Hindlimb muscle (tissue), 1 donor: ENCODE data around the gene CADM3. TPM values are rescaled to one million over a fixed set of nuclear protein-coding genes. Genes with fewer than 3 reads are reported as not detected.
A peak's percentile ranks its signal among the peaks of the same experiment; 100 is the strongest.

Source experiments
- DNase-seq: peaks from one replicate; pipeline ENCODE4 v3.0.0-alpha.2; 2013
- polyA plus RNA-seq: library from polyadenylated mRNA; unstranded; fragments of 120-200 nt; gene quantifications from one replicate; pipeline ENCODE4 v1.2.1, GENCODE V29; 2013; ENCODE audit not compliant: insufficient read length

CADM3 gene
- polyA plus RNA-seq, 1 donor = 0.92 TPM

DNA sequence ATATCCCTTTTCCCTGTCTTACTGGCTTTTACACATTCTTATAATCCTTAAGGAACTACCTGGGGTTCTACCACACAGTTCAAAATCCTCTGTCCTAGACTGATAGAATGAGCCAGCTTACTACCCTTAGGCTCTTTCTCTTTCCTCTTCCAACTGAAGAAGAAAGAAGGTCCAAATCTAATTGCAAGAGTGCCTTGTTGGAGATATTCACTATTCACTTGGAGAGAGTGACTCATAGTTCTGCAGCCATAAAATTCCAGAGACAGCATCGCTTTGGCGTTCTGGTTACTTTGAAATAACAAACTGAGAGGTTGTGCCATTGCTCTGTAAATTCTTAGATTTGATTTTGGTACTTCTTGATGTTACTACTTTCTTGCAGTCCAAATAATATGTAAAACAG is 4.2 kb downstream of the CADM3 start:
- no peak for DNase-seq

DNA sequence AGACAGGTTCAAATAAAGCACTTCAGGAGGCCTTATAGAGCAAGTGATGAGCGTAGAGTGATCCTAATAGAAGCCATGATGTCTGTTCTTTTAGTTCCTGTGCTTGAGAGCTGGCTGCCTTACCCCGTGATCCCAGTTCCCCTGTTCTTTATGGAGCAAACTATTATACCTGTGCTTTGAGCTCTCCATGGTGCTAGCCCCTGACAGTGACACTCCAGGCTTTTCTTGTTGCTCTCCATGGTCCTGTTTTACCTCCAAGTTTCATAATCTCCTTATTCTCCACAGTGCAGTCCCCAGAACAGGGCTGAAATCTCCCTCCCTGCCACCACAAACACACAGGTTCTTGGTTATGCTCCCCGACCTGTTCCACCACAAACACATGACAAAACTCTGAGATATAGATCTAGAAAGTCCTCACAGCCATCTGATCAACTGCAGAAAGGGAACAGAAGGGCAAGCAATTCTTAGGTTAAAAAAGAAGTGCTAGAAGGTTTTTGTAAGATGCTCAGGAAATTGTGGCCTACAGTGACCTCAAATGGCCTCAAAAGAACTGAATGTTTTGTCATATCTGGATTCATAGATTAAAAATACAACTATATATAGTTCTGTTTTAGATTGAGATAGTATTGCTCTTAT is 6.0 kb downstream of the CADM3 start:
- DNase-seq = peak; percentile 71

DNA sequence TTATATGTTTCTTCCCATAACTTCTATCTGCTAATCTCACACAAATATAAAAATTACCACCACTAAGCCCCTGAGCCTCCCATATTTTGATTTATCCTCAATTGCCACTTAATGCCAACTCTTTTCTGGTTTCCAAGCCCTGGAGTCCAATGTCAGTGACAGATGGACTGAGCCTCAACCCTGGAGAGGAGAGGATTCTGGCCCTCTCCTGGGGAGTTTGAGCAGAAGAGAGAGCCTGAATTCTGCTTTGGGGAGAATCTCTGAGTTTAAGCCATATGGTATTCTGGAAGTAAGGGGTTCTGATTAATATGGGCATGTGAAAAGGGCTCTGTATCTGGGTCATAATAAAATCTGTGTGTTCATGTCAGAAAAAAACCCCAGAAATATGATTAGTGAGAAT is 8.5 kb downstream of the CADM3 start:
- no peak for DNase-seq

DNA sequence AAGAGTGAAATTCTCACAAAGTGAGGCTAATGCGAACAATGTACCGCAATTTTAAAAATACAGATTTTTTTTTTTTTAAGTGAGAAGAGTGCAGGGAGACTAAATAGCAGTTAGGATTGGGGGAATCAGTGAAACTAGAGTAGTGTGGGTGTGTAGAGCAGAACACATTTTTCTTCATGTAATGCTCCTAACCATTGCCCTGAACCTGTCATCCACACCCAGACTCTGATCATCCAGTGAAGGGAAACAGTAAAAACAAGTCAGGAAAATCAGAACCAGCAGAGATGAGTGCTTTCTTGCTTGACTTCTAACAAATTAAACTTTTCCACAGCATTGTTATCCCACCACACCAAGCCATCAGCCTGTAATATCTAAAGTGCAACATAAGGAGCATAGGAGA is 9.1 kb downstream of the CADM3 start:
- no peak for DNase-seq

DNA sequence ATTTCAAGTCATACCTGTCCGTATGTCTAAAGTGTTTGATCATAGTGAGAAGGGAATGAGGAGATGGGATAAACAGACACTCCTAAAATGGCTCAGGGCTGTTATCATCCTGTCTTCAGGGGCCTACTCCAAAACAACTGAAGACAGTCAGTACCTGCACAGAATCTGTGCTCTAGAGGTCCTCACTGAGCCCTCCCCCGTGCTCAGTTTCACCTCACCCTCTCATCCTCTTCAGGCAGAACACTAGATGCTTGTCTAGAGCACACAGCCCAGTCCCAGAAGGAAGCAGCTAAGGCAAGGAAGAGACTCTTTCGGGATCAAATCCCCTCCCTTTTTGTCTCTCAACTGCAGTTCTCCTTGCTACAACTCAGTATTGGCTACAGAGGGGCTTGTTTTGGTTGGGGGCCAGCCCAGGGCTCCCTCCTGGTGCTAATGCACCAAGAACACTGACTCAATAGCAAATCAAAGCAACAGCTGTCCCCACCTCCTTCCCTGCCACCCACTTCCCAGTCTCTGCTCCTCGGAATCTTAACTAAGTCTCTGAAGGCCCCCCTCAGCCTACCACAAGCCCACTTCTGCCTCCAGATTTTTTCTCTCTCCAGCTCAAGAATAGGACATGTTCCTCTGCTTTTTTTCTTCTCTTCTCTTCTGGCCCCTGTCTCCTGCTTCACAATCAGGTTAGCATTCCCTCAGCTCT is 10.1 kb downstream of the CADM3 start:
- no peak for DNase-seq

DNA sequence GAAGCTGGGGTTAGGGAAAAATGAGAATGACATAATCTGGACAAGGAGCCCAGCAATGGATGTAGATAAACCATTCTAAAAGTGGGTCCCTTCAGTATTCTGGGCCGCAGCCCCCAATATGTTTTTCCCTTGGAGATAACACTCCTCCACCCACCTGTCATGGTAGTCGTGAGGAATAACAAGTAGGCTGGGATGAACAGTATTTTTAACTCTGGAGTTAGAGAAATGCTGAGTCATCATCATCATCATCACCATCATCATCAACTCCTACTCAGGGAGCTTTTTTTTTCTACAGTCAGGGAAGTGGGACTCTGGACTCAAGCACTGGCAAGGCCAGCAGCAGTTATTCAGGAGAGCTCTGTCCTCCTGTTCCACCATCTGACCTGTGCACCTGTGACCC is 12.8 kb downstream of the CADM3 start:
- no peak for DNase-seq

DNA sequence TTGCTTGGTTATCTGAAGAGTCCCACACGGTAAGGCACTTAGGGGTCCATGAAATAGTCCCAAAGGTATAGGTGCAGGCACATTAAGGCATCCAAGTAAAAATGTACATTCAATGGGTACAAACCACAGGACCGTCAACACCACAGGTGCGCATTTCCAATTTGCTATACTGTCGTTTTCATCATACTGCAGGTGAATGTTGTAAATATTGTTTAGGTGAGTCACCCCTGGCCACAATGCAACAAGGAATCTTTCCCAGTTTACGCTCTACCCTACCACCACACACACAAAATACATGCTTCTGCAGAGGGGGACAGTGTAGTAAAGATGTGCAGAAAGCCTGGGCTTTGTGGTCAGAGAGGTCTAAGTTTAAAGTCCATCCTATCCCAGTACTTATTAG is 13.7 kb downstream of the CADM3 start:
- DNase-seq = no peak

DNA sequence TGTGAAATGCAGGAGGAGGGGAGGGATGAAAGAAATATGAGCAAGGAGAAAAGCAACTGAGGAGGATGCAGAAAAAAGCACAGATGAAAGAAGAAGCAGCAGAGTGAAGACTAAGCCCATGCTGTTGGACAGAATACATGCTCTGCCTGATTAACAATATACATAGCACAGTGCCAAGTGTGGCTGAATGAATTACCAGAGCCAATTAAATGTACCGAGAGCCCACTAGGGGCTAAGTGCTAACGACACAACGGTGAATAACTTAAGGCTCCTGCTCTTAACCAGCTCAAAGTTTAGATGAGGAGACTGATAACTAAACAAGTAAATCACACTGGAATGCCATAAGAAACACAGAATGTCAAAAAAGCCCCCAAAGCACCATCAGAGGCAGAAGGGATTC is 15.6 kb downstream of the CADM3 start:
- no peak for DNase-seq

DNA sequence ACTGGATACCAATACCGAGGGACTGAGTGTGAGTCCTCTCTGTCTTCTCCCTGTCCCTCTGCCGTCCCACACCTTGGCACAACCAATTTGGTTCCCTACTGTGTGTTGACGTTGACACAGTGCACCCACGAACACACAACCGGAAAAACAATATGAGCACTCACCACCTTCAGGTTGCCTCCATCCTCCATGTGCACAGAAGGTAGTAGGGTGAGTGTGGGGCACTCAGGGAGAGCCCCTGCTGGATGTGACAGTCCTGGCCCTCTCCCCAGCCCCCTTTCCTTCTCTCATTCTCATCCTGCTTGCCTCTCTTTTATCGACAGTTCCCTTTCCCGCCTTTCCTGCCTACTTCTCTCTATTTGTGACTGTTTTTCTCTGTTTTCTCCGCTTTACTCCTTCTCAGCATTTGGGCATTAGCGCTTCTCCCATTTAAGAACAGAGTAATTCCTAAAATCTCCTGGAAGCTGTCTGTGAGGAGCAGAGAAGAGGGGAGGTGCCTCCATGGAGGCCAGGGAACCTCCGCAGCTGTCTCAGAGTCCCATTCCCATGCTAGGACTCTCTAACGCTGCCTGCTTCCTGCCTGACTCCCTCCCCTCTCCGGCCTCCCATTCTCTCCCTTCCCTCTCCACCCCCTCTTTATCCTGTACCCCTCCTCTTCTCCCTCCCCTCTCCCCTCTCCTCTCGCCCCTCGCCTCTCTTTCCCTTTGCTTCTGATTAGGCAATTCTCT is 16.4 kb downstream of the CADM3 start:
- no peak for DNase-seq

DNA sequence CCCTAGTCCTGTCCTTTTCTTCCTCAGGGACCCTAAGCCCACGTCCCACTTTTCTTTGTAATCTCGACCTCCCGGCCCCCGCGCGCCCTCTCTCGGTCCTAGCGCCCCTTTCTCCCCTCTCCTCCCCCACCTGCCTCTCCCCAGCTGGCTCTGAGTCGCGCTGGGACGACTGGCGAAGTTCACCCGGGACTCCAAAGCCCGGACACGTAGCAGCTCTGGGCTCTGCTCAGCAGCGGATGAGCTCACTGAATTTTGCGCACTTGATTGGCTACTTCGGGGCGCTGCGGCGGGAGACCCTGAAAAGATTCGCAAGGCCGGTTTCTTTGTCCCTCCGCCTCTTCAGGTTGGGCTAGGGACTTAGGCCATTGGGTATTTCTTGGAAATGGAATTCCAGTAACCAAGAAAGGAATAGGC is 17.0 kb downstream of the CADM3 start:
- DNase-seq = peak; percentile 62

DNA sequence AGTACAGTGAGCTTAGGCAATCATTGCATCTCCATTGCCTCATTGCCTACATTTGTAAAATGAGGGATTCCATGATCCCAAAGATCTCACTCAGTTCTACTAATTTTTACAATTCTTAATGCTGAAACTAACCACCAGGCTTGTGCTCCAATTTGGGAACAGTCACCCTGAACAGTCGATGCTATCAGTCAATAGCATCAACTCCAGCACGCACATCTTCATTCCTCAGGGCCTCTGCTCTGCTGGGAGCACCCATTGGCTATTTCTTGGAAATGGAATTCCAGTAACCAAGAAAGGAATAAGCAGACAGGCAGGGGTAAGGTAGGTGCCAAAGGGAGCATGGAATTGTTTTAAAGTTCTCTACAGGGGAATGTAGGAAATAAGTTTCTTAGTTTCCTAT is 19.0 kb downstream of the CADM3 start:
- DNase-seq = no peak

DNA sequence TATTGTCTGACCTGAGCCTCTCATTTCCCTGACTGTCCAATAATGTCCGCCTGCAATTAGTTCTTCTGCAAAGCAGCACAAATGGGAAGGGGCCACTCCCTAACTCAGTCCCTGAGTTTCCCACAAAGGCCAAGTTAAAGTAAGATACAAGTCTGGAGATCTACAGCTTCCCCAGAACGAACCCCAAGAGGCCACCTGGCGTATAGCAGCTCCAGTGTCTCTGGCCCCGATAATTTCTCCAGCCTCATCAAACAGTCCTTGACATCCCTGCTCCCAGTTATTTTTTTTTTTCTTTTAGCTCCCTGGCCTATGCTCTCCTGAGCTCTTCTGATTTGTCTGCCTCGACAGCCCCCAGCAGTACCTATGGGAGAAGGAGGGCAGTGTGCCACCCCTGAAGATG is 25.1 kb downstream of the CADM3 start:
- no peak for DNase-seq

DNA sequence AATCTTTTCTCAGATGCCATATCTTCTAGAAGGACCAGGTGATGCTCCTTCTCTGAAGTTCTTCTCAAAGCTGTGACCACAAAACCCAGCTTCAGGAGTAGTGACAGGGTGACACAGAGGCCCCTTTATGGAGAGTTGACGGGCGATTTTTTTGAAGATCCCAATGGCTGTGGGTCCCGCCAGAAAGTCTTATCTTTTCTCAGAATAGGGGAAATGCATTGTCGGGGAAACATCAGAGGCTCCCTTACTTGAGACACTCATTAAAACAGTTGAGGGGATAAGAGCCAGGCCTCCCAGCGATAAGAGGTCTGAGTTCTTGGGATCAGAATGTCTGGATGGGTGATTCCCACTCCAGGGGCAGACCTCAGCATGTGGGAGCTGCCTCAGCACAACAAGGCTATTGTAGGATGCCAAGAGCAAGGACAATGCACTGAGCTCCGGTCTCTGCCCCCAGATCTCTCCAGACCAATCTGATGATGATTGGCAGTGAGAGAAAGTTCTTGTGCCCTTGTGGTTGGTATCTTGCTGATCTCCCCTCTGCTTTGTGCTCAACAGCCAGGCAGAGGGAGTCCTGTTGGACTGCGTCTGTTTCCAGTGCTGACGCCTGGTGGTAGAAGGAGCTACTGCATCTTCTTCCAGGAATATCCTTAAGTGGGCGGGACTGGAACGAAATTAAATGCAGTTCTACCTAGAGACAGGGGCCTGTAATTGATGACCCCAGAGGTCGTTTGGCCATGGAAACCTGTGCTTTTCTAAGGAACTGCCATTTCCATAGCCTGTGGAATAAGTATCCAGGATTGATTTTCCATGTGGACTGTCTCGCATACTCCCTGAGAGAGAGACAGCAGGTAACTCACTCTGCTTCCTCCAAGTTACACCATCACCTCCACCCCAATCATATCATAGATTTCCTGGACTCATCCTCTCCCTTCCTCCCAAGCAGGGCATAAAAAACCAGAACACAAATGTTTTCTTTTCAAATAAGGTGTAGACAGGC is 26.4 kb downstream of the CADM3 start:
- peak; percentile 73 for DNase-seq

DNA sequence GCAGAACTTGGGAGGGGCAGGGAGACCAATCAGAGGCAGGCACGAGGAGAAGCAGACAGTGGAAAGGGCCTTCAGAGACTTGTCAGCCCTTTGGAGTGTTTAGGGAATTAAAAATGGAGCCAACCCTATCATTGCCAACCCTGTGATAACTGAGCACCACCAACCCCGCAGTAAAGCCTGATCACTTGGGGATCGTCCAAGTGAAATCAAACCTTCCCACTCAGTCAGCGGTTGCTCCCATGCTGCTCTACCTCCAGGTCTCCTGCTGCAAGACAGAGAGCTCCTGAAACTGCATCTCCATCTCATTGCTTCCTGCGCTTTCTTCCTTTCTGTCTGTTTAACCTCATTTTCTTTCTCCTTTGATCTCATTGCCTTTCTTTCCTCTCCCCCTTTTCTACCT is 28.5 kb downstream of the CADM3 start:
- DNase-seq = no peak

DNA sequence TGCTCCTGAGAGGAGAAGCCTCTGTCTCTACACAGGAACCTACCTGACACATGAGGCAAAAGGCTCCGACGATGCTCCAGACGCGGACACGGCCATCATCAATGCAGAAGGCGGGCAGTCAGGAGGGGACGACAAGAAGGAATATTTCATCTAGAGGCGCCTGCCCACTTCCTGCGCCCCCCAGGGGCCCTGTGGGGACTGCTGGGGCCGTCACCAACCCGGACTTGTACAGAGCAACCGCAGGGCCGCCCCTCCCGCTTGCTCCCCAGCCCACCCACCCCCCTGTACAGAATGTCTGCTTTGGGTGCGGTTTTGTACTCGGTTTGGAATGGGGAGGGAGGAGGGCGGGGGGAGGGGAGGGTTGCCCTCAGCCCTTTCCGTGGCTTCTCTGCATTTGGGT is 29.4 kb downstream of the CADM3 start:
- no peak for DNase-seq

DNA sequence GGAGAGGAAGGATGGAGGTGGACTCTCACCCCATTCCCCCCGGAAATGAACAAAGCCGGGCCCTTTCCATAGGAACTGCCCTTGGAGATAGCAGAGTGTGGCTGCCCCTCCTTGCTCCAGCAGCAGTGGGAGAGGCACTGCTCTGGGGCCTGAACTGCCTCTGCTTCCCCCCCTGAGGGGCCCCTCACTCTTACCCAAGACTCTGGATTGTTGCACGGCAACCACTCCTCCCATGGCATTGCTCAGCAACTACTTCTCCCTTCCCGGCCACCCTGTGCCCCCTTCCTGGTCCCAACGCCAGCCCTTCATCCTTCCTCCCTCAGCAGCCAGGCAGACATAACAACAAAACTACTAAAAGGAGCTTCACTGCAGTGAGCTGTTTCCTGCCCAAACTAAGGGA is 30.2 kb downstream of the CADM3 start:
- DNase-seq = no peak

DNA sequence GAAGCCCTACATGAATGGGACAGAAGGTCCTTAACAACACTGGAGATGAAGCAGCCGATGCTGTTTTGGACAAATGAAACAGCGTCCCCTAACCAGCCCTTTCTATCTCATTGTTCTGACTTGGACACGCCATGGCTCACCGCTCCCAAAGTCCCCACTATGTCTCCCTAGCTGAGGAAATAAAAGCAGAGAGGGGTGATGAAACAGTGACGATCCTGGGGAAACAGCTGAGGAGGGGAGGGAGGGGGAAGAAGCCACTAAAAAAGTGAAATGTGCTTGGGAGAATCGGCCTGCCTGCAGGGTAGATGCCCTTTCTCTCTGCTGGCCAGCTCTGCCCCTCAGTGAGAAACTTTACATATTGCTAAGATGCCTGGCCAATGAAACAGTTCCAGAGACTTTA is 32.2 kb downstream of the CADM3 start:
- no peak for DNase-seq

DNA sequence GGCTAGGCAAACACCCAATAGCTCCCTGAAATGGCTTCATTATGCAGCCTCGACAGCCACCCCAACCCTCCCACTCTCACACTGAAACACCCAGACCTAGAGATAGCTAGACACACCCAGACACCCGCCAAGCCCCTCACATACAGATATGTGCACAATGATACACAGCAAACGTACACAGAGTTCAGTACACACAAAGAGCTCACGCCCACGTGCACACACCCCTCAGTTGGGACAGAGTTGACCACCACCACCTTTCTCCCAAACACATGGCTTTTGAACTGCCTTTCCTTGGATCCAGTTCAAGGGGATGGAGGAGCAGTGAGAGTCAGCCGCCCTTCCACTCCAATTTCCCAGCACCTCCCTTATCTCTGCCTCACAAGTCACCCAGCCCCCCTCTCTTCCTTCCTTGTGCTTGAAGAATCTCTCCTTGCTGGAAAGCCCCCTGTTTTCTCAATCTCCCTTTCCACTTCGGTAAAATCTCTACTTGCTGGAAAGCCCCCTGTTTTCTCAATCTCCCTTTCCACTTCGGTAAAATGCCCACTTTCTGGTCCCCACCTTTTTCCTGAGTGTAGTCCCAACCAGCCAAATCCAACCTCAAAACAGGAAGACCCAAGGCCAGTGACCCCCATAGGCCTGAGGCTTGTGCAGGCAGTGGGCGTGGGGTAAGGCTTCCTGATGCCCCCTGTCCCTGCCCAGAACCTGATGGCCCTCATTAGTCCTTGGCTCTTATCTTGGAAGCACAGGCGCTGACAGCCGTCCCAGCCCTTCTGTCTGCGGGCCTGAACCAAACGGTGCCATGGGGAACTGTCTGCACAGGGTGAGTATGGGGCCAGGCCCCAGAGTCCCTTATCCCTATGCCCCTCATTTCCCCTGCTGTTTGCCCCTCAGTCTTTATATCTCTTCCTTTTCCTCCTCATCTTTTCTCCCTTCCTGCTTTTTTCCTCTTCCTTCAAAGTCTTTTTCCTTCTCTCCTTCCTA is 33.0 kb downstream of the CADM3 start, which contains the start of gene ACKR1:
TSS of gene ACKR1 (plus strand) at position 715 of the 981 bp plus-strand sequence. CDS start at position 800, 85 bp downstream.
- no peak for DNase-seq

DNA sequence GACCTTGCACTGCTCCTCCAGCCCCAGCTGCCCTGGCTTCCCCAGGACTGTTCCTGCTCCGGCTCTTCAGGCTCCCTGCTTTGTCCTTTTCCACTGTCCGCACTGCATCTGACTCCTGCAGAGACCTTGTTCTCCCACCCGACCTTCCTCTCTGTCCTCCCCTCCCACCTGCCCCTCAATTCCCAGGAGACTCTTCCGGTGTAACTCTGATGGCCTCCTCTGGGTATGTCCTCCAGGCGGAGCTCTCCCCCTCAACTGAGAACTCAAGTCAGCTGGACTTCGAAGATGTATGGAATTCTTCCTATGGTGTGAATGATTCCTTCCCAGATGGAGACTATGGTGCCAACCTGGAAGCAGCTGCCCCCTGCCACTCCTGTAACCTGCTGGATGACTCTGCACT is 33.8 kb downstream of the CADM3 start:
- no peak for DNase-seq

DNA sequence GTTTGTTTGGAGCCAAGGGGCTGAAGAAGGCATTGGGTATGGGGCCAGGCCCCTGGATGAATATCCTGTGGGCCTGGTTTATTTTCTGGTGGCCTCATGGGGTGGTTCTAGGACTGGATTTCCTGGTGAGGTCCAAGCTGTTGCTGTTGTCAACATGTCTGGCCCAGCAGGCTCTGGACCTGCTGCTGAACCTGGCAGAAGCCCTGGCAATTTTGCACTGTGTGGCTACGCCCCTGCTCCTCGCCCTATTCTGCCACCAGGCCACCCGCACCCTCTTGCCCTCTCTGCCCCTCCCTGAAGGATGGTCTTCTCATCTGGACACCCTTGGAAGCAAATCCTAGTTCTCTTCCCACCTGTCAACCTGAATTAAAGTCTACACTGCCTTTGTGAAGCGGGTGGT is 34.7 kb downstream of the CADM3 start:
- DNase-seq = no peak

DNA sequence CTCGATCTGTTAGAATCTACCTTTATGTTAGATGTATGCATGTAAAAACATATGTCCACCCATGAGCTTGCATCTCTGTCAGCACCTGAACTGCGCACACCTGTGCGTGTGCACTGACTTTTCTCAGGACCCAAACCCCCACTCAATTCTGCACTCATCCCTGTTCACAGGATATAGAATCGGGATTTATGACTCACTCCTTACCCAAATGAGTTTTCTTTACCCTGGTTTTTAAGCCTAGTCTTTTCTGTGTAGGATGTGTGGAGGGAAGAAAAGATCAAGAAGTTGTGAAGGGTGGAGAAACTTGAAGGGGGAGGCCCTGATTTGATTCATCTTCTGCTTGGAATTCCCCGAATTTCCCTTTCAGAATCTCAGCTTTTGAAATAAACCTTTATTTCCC is 35.7 kb downstream of the CADM3 start:
- no peak for DNase-seq
